DND-41 (cell line): ENCODE data around the gene HEPN1.

Experiments
- ATAC-seq: fragments of 200-7000 bp; cut with Tn5 transposase; 3 replicates; pipeline ENCODE4 v1.9.1; 2021; ENCODE audit warnings: low read depth; ENCODE audit not compliant: insufficient read depth
- DNase-seq: peaks from one replicate; pipeline ENCODE4 v3.0.0-alpha.2; 2020
- H2AFZ ChIP-seq: 2 replicates; pipeline ENCODE4 v1.6.0; 2012; ENCODE audit warnings: low read depth, low read length
- H3K27ac ChIP-seq: 2 replicates; pipeline ENCODE4 v1.5.1; 2012; ENCODE audit warnings: low read length, inconsistent platforms
- H3K27me3 ChIP-seq: fragments of 200-600 bp; sonication (generic); 2 replicates; pipeline ENCODE4 v1.6.0; 2012; ENCODE audit warnings: low read length, mild to moderate bottlenecking, inconsistent platforms; ENCODE audit not compliant: insufficient read depth, poor library complexity
- H3K36me3 ChIP-seq: 2 replicates; pipeline ENCODE4 v1.5.1; 2012; ENCODE audit warnings: low read length, inconsistent platforms; ENCODE audit not compliant: insufficient read depth
- H3K4me1 ChIP-seq: 2 replicates; pipeline ENCODE4 v1.5.1; 2012; ENCODE audit warnings: mild to moderate bottlenecking, low read length; ENCODE audit not compliant: insufficient read depth
- H3K4me2 ChIP-seq: 2 replicates; pipeline ENCODE4 v1.6.0; 2012; ENCODE audit warnings: mild to moderate bottlenecking, moderate library complexity, low read length, inconsistent platforms; ENCODE audit not compliant: insufficient read depth
- H3K4me3 ChIP-seq, 2 experiments: fragments of 200-600 bp in 1 of 2; shearing (Covaris generic) in 1 of 2; 2 replicates each; pipeline ENCODE4 v1.5.1; 2012 to 2016; ENCODE audit warnings: inconsistent platforms in 2 of 2, low read length in 2 of 2, mild to moderate bottlenecking in 2 of 2, low read depth in 1 of 2, moderate library complexity in 1 of 2
- H3K79me2 ChIP-seq: 2 replicates; pipeline ENCODE4 v1.6.0; 2012; ENCODE audit warnings: low read length, inconsistent platforms; ENCODE audit not compliant: insufficient read depth
- H3K9ac ChIP-seq: 2 replicates; pipeline ENCODE4 v1.6.0; 2012; ENCODE audit warnings: low read depth, mild to moderate bottlenecking, inconsistent platforms, low read length, moderate library complexity
- H3K9me3 ChIP-seq: 2 replicates; pipeline ENCODE4 v1.5.1; 2012; ENCODE audit warnings: low read length, moderate library complexity, mild to moderate bottlenecking, inconsistent platforms; ENCODE audit not compliant: insufficient read depth, severe bottlenecking
- H4K20me1 ChIP-seq: 2 replicates; pipeline ENCODE4 v1.6.0; 2012; ENCODE audit warnings: low read length; ENCODE audit not compliant: insufficient read depth
- CTCF ChIP-seq: IDR thresholded peaks from 2 replicates; pipeline ENCODE4 v1.5.1; 2012; ENCODE audit warnings: borderline replicate concordance, low read length, moderate library complexity, mild to moderate bottlenecking; ENCODE audit not compliant: poor library complexity, severe bottlenecking; ENCODE audit errors: extremely low read depth
- EZH2 ChIP-seq: IDR thresholded peaks from 3 replicates; pipeline ENCODE4 v1.6.1; 2012; ENCODE audit warnings: borderline replicate concordance, low read depth, mild to moderate bottlenecking, moderate library complexity, low read length, inconsistent platforms; ENCODE audit not compliant: severe bottlenecking

The HEPN1 gene

GRCh38 chr11:124890683-124891372, 28.2 kb upstream of the HEPN1 start:
- no peaks in the 10 kb centered on the region for H4K20me1 ChIP-seq
- H3K4me2 ChIP-seq, result no peak overlapping the region
- TF ChIP-seq CTCF (no peak), EZH2 (no peak)
- ATAC-seq (no peak), DNase-seq (no peak)
- H3K9ac ChIP-seq, result no peak overlapping the region
- no peaks in the 10 kb centered on the region for H3K9me3 ChIP-seq
- H3K4me1 ChIP-seq, result no peaks in the 10 kb centered on the region
- H3K27ac ChIP-seq, result no peak overlapping the region
- no peaks in the 10 kb centered on the region for H3K36me3 ChIP-seq
- no peaks in the 10 kb centered on the region for H3K79me2 ChIP-seq
- no peak overlapping the region for H3K4me3 ChIP-seq
- peaks cover 10% of the 10 kb centered on the region for H3K27me3 ChIP-seq
- no peak overlapping the region for H2AFZ ChIP-seq

GRCh38 chr11:124891373-124891861, 27.6 kb upstream of the HEPN1 start:
- ATAC-seq, result no peak
- H3K27me3 ChIP-seq, result peaks cover 10% of the 10 kb centered on the region
- DNase-seq, result no peak
- no peak overlapping the region for H2AFZ ChIP-seq
- H3K4me3 ChIP-seq, result no peak overlapping the region
- TF ChIP-seq EZH2 (no peak), CTCF (no peak)
- no peak overlapping the region for H3K27ac ChIP-seq
- H3K9me3 ChIP-seq, result no peaks in the 10 kb centered on the region
- H3K36me3 ChIP-seq, result no peaks in the 10 kb centered on the region
- no peak overlapping the region for H3K4me2 ChIP-seq
- H3K79me2 ChIP-seq, result no peaks in the 10 kb centered on the region
- H3K9ac ChIP-seq, result no peak overlapping the region
- H4K20me1 ChIP-seq, result no peaks in the 10 kb centered on the region
- H3K4me1 ChIP-seq, result no peaks in the 10 kb centered on the region

- Histone ChIP-seq H3K36me3 (no peaks in the 10 kb centered on the region), H2AFZ (no peak overlapping the region), H3K4me2 (no peak overlapping the region), H3K4me1 (no peaks in the 10 kb centered on the region), H3K9ac (no peak overlapping the region), H3K4me3 (no peak overlapping the region), H4K20me1 (no peaks in the 10 kb centered on the region), H3K79me2 (no peaks in the 10 kb centered on the region), H3K27me3 (peaks cover 10% of the 10 kb centered on the region), H3K9me3 (no peaks in the 10 kb centered on the region), H3K27ac (no peak overlapping the region)
- DNase-seq, result no peak
- no peak for TF ChIP-seq EZH2
- TF ChIP-seq CTCF, result no peak
- no peak for ATAC-seq
Observed at GRCh38 chr11:124892146-124892545, 26.9 kb upstream of the HEPN1 start.
